Sigmoid colon (tissue), 7 donors: ENCODE data around the gene ERBB3. TPM values are rescaled to one million over a fixed set of nuclear protein-coding genes. Genes with fewer than 3 reads are reported as not detected.

ENCODE experiments used
- DNase-seq: peaks from one replicate; pipeline ENCODE4 v3.0.0-alpha.2; 2019
- H3K27ac ChIP-seq, 4 donors: fragments of 200-600 bp; sonication (generic); one replicate each; pipeline ENCODE4 v1.5.1; 2016 to 2019; ENCODE audit warnings: mild to moderate bottlenecking in 1 of 4
- H3K27me3 ChIP-seq, 3 donors: fragments of 200-600 bp; sonication (generic); one replicate each; pipeline ENCODE4 v1.5.1; 2019; ENCODE audit warnings: mild to moderate bottlenecking in 1 of 3
- H3K36me3 ChIP-seq, 4 donors: fragments of 200-600 bp; sonication (generic); one replicate each; pipeline ENCODE4 v1.5.1; 2016 to 2019
- H3K4me1 ChIP-seq, 4 donors: fragments of 200-600 bp; sonication (generic); one replicate each; pipeline ENCODE4 v1.5.1; 2017 to 2019
- H3K4me3 ChIP-seq, 4 donors: fragments of 200-600 bp; sonication (generic); one replicate each; pipeline ENCODE4 v1.5.1; 2017 to 2019; ENCODE audit warnings: mild to moderate bottlenecking in 2 of 4, moderate library complexity in 1 of 4
- H3K9me3 ChIP-seq, 4 donors: fragments of 200-600 bp in 3 of 4; sonication (generic) in 3 of 4; one replicate each; pipeline versions ENCODE4 v1.5.1 to v1.6.1; 2013 to 2019
- EP300 ChIP-seq, 4 donors: sonication (generic); formaldehyde crosslinking; IDR thresholded peaks; one replicate each; pipeline ENCODE4 v1.6.1; 2017; ENCODE audit warnings: antibody characterized with exemption in 4 of 4
- POLR2A ChIP-seq, 2 donors: fragments of 450-650 bp; IDR thresholded peaks; one replicate each; pipeline ENCODE4 v1.6.1; 2016; ENCODE audit warnings: antibody characterized with exemption in 2 of 2, mild to moderate bottlenecking in 2 of 2, moderate library complexity in 2 of 2
- POLR2AphosphoS5 ChIP-seq, 4 donors: sonication (generic); formaldehyde crosslinking; IDR thresholded peaks; one replicate each; pipeline ENCODE4 v1.6.1; 2017; ENCODE audit warnings: antibody characterized with exemption in 4 of 4
- WGBS, 2 donors: extraction: QIAGEN DNeasy Blood & Tissue Kit; methylation state at CpG; one replicate each; pipeline ENCODE4 v1.1.7; 2013; 5-methylcytosine and 5-hydroxymethylcytosine counted together
- intact Hi-C: fragments of 100-400 bp; cut with DNase I; formaldehyde crosslinking; loops from one replicate; pipeline ENCODE4 v1.15.1; 2023
- polyA plus RNA-seq, 3 donors: library from polyadenylated mRNA; stranded (reverse); fragments of 200-250 nt; gene quantifications; one replicate each; pipeline ENCODE4 v1.2.3, GENCODE V29; 2013
- total RNA-seq, 4 donors: library from RNA; depleted of rRNA; stranded (reverse); fragments of >200 nt; gene quantifications; one replicate each; pipeline ENCODE4 v1.1.0, GENCODE V29; 2016
- TF ChIP-seq, protein P1 (sequence below), 4 experiments: fragments of 450-650 bp in 3 of 4; fragments of 200-600 bp in 1 of 4; IDR thresholded peaks; one replicate each; pipeline ENCODE4 v1.5.1; 2016 to 2019; ENCODE audit warnings: antibody characterized with exemption in 4 of 4, mild to moderate bottlenecking in 3 of 4, moderate library complexity in 2 of 4
- donor health status: healthy with polysubstance abuse.
- donor health status: Bipolar disorder and iron deficiency.
- donor health status: healthy.

Gene ERBB3
- total RNA-seq, result 10 to 100 TPM; 10.2 to 21.4 (median 19.0) TPM
- 10 to 100 TPM; 31.8 to 69.8 (median 37.0) TPM for polyA plus RNA-seq

DNA sequence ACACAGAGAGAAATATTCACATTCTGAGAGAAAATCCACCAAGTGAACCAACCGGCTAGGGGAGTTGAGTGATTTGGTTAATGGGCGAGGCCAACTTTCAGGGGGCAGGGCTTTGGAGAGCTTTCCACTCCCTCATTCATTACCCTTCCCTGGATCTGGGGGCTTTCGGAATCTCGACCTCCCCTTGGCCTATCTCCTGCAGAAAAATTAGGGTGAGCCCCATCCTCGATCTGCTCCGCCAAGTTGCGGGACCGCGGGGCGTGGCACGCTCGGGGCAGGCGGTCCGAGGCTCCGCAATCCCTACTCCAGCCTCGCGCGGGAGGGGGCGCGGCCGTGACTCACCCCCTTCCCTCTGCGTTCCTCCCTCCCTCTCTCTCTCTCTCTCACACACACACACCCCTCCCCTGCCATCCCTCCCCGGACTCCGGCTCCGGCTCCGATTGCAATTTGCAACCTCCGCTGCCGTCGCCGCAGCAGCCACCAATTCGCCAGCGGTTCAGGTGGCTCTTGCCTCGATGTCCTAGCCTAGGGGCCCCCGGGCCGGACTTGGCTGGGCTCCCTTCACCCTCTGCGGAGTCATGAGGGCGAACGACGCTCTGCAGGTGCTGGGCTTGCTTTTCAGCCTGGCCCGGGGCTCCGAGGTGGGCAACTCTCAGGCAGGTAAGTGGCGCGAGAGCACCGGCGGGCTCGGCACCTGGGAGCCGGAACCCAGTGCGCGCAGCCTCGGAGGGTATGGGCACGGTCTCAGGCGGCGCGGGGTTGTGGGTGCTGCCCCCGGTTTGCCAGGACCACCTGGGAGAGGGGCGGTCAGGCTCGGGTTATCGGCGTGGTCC, at the start of gene ERBB3:
Gene ERBB3, plus strand, starts transcription at position 443 of the 833 bp plus-strand sequence. Its CDS starts 136 bp downstream, at position 579.
- WGBS, 2 donors, result 0 to 1% methylated on average over 59 of the region's 59 CpGs
- peaks cover 0 to 14% (median 3%) of the 10 kb centered on the region in 3 donors for H3K27me3 ChIP-seq
- intact Hi-C loops, result loop anchor here (1.0 to 5.0 kb wide), 2 partner anchors 24 to 33 kb away; partner anchors contain the start of gene PA2G4
- H3K4me1 ChIP-seq, result peaks cover 0 to 22% (median 18%) of the 10 kb centered on the region in 4 donors
- peak in 1 of 2 donors; percentile 80 for TF ChIP-seq POLR2A (IDR thresholded peaks at IDR 0.05)
- TF ChIP-seq, protein P1, sequence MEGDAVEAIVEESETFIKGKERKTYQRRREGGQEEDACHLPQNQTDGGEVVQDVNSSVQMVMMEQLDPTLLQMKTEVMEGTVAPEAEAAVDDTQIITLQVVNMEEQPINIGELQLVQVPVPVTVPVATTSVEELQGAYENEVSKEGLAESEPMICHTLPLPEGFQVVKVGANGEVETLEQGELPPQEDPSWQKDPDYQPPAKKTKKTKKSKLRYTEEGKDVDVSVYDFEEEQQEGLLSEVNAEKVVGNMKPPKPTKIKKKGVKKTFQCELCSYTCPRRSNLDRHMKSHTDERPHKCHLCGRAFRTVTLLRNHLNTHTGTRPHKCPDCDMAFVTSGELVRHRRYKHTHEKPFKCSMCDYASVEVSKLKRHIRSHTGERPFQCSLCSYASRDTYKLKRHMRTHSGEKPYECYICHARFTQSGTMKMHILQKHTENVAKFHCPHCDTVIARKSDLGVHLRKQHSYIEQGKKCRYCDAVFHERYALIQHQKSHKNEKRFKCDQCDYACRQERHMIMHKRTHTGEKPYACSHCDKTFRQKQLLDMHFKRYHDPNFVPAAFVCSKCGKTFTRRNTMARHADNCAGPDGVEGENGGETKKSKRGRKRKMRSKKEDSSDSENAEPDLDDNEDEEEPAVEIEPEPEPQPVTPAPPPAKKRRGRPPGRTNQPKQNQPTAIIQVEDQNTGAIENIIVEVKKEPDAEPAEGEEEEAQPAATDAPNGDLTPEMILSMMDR (IDR thresholded peaks at IDR 0.05), result no peak
- TF ChIP-seq POLR2AphosphoS5 (IDR thresholded peaks at IDR 0.05), result peak in 3 of 4 donors; percentile 22 to 83 (median 75)
- no peak for TF ChIP-seq EP300 (IDR thresholded peaks at IDR 0.05)
- peak; percentile 87 for DNase-seq
- peak within 1 kb of the TSS; percentile 59 to 79 (median 76) for H3K27ac ChIP-seq
- no peaks in the 10 kb centered on the region for H3K36me3 ChIP-seq
- peak within 1 kb of the TSS; percentile 37 to 58 (median 46) for H3K4me3 ChIP-seq
- H3K9me3 ChIP-seq, result no peaks in the 10 kb centered on the region

- Histone ChIP-seq H3K27me3 (no peaks in the 10 kb centered on the region), H3K9me3 (no peaks in the 10 kb centered on the region), H3K36me3 (peaks cover 12 to 91% (median 30%) of the 10 kb centered on the region in 4 donors), H3K4me1 (no peaks in the 10 kb centered on the region), H3K27ac (no peak overlapping the region), H3K4me3 (no peak overlapping the region)
- WGBS, 2 donors, result 84 to 89% methylated on average over 1 of the region's 1 CpG
- TF ChIP-seq POLR2A (IDR thresholded peaks at IDR 0.05) (no peak), POLR2AphosphoS5 (IDR thresholded peaks at IDR 0.05) (no peak), EP300 (IDR thresholded peaks at IDR 0.05) (no peak)
- TF ChIP-seq, protein P1 (IDR thresholded peaks at IDR 0.05), result no peak
- DNase-seq, result no peak
- intact Hi-C loops, result no loop called here
These were observed 48.0 kb upstream of the ERBB3 start for GRCh38 chr12:56031987-56032386.

- intact Hi-C loops, result no loop called here
- H3K4me1 ChIP-seq, result no peaks in the 10 kb centered on the region
- H3K9me3 ChIP-seq, result no peaks in the 10 kb centered on the region
- WGBS, 2 donors, result 86 to 89% methylated on average over 21 of the region's 21 CpGs
- no peak overlapping the region for H3K4me3 ChIP-seq
- H3K27ac ChIP-seq, result no peak overlapping the region
- TF ChIP-seq POLR2A (IDR thresholded peaks at IDR 0.05) (no peak), EP300 (IDR thresholded peaks at IDR 0.05) (no peak), POLR2AphosphoS5 (IDR thresholded peaks at IDR 0.05) (no peak)
- TF ChIP-seq, protein P1 (IDR thresholded peaks at IDR 0.05), result no peak
- peaks cover 6 to 79% (median 24%) of the 10 kb centered on the region in 4 donors for H3K36me3 ChIP-seq
- no peak for DNase-seq
- H3K27me3 ChIP-seq, result no peaks in the 10 kb centered on the region
These were observed 45.2 kb upstream of the ERBB3 start for GRCh38 chr12:56034586-56035332.

- no peak for DNase-seq
- Histone ChIP-seq H3K36me3 (peaks cover 6 to 57% (median 24%) of the 10 kb centered on the region in 4 donors), H3K4me1 (peaks cover 0 to 6% (median 5%) of the 10 kb centered on the region in 4 donors), H3K27ac (no peak overlapping the region), H3K27me3 (no peaks in the 10 kb centered on the region), H3K4me3 (no peak overlapping the region), H3K9me3 (no peaks in the 10 kb centered on the region)
- no peak for TF ChIP-seq EP300 (IDR thresholded peaks at IDR 0.05)
- intact Hi-C loops, result no loop called here
- 70 to 79% methylated on average over 2 of the region's 2 CpGs for WGBS, 2 donors
These were observed 42.8 kb upstream of the ERBB3 start for GRCh38 chr12:56037161-56037560.
